ENCODE data around the gene NTN3. TPM values are rescaled to one million over a fixed set of nuclear protein-coding genes. Genes with fewer than 3 reads are reported as not detected.
"Not testable (repeated sequence)": the region's sequence is repeated elsewhere in the genome, so short reads cannot be mapped to it uniquely, and the experiment has no call there.

Gene NTN3
- total and polyA plus RNA-seq, 7 donors, result 0.01 to 0.20 (median 0.13) TPM; not detected in 3

GRCh38 chr16:2478279-2478678 lies 7.2 kb downstream of the NTN3 start:
- TF ChIP-seq, protein P1, sequence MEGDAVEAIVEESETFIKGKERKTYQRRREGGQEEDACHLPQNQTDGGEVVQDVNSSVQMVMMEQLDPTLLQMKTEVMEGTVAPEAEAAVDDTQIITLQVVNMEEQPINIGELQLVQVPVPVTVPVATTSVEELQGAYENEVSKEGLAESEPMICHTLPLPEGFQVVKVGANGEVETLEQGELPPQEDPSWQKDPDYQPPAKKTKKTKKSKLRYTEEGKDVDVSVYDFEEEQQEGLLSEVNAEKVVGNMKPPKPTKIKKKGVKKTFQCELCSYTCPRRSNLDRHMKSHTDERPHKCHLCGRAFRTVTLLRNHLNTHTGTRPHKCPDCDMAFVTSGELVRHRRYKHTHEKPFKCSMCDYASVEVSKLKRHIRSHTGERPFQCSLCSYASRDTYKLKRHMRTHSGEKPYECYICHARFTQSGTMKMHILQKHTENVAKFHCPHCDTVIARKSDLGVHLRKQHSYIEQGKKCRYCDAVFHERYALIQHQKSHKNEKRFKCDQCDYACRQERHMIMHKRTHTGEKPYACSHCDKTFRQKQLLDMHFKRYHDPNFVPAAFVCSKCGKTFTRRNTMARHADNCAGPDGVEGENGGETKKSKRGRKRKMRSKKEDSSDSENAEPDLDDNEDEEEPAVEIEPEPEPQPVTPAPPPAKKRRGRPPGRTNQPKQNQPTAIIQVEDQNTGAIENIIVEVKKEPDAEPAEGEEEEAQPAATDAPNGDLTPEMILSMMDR (IDR thresholded peaks at IDR 0.05), result no peak
- DNase-seq (no peak), ATAC-seq (no peak)
- Histone ChIP-seq H3K4me3 (no peak overlapping the region), H3K27ac (no peak overlapping the region), H3K4me1 (peaks cover 23% of the 10 kb centered on the region), H3K27me3 (ENCODE audit: insufficient read depth in 3 of 3, low read length in 2 of 3) (no peaks in the 10 kb centered on the region), H3K36me3 (ENCODE audit: insufficient read depth in 1 of 2, low read depth in 1 of 2) (no peaks in the 10 kb centered on the region), H3K9me3 (no peaks in the 10 kb centered on the region)
- intact Hi-C loops (cut with DNase I), result no loop called here
- 70 to 88% (median 74%) methylated on average over 8 of the region's 8 CpGs for WGBS, 3 donors

DNA sequence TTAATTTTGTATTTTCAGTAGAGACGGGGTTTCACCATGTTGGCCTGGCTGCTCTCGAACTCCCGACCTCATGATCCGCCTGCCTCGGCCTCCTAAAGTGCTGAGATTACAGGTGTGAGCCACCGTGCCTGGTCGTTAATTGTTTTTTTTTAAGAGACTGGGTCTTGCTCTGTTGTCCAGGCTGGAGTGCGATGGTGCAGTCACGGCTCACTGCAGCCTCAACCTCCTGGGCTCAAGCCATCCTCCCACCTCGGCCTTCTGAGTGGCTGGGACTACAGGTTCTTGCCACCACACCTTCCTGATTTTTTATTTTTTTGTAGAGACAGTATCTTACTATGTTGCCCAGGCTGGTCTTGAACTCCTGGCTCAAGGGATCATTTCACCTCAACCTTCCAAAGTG lies 8.9 kb downstream of the NTN3 start:
- H3K4me3 ChIP-seq; DNase-seq; intact Hi-C loops (cut with DNase I); H3K27ac ChIP-seq; H3K9me3 ChIP-seq; H3K27me3 ChIP-seq (ENCODE audit: insufficient read depth in 3 of 3, low read length in 2 of 3); H3K36me3 ChIP-seq (ENCODE audit: insufficient read depth in 1 of 2, low read depth in 1 of 2); ATAC-seq: not testable (repeated sequence)
- WGBS, 3 donors, result 95 to 96% (median 95%) methylated on average over 10 of the region's 10 CpGs
- H3K4me1 ChIP-seq, result peaks cover 34% of the 10 kb centered on the region

- TF ChIP-seq, protein P1 (IDR thresholded peaks at IDR 0.05), result no peak
- H3K36me3 ChIP-seq (ENCODE audit: insufficient read depth in 1 of 2, low read depth in 1 of 2), result no peaks in the 10 kb centered on the region
- 79 to 88% (median 81%) methylated on average over 12 of the region's 12 CpGs for WGBS, 3 donors
- no peak overlapping the region for H3K27ac ChIP-seq
- no peaks in the 10 kb centered on the region for H3K27me3 ChIP-seq (ENCODE audit: insufficient read depth in 3 of 3, low read length in 2 of 3)
- H3K4me1 ChIP-seq, result peaks cover 35% of the 10 kb centered on the region
- ATAC-seq (no peak), DNase-seq (no peak)
- H3K4me3 ChIP-seq, result no peak overlapping the region
- H3K9me3 ChIP-seq, result no peaks in the 10 kb centered on the region
- intact Hi-C loops (cut with DNase I), result no loop called here
Measured at GRCh38 chr16:2480948-2481347, 9.9 kb downstream of the NTN3 start.

GRCh38 chr16:2481676-2482075 lies 10.6 kb downstream of the NTN3 start:
- TF ChIP-seq, protein P1 (IDR thresholded peaks at IDR 0.05), result no peak
- no peak for ATAC-seq
- H3K36me3 ChIP-seq (ENCODE audit: insufficient read depth in 1 of 2, low read depth in 1 of 2), result no peaks in the 10 kb centered on the region
- 55 to 60% (median 58%) methylated on average over 6 to 7 of the region's 7 CpGs for WGBS, 3 donors
- H3K9me3 ChIP-seq, result no peaks in the 10 kb centered on the region
- H3K4me1 ChIP-seq, result peaks cover 35% of the 10 kb centered on the region
- DNase-seq, result no peak
- peak overlapping the region; percentile 89 for H3K27ac ChIP-seq
- intact Hi-C loops (cut with DNase I), result no loop called here
- H3K4me3 ChIP-seq, result no peak overlapping the region
- H3K27me3 ChIP-seq (ENCODE audit: insufficient read depth in 3 of 3, low read length in 2 of 3), result no peaks in the 10 kb centered on the region

DNA sequence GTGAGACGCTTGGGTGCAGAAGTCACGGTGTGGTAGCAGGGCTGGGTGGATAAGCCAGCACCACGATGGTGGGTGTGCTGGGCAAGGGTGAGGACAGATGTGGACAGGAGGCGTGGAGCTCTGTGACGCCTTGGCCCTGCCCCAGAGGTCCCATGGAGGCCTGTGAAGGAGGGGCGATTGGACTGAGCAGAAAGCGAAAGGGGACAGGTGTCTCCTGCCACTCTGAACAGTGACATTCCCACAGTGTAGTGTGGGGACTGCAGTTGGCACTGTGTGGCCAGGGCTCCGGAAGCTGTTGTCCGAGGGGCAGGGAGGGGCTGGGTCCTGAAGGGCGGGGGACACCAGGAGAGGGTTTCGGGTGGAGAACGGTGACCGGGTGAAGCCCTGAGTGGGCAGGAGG lies 11.2 kb downstream of the NTN3 start:
- H3K27ac ChIP-seq, result peak overlapping the region; percentile 89
- TF ChIP-seq, protein P1 (IDR thresholded peaks at IDR 0.05), result no peak
- H3K27me3 ChIP-seq (ENCODE audit: insufficient read depth in 3 of 3, low read length in 2 of 3), result no peaks in the 10 kb centered on the region
- H3K4me3 ChIP-seq, result peak overlapping the region; percentile 56
- WGBS, 3 donors, result 26 to 35% (median 28%) methylated on average over 13 of the region's 13 CpGs
- no peaks in the 10 kb centered on the region for H3K36me3 ChIP-seq (ENCODE audit: insufficient read depth in 1 of 2, low read depth in 1 of 2)
- intact Hi-C loops (cut with DNase I), result no loop called here
- DNase-seq (no peak), ATAC-seq (peak in 3 of 4 donors; percentile 3 to 14 (median 4))
- H3K9me3 ChIP-seq, result no peaks in the 10 kb centered on the region
- H3K4me1 ChIP-seq, result peaks cover 37% of the 10 kb centered on the region
